WTC11 (cell line): ENCODE results near the gene COPS4. TPM values are rescaled to one million over a fixed set of nuclear protein-coding genes. Genes with fewer than 3 reads are reported as not detected.
A peak's percentile ranks its signal among the peaks of the same experiment; 100 is the strongest.
"Not testable (repeated sequence)": the region's sequence is repeated elsewhere in the genome, so short reads cannot be mapped to it uniquely, and the experiment has no call there.

Experiments
- ATAC-seq: fragments of 200-7000 bp; cut with Tn5 transposase; 2 replicates; pipeline ENCODE4 v1.10.0; 2021; ENCODE audit warnings: mild to moderate bottlenecking, moderate library complexity
- CTCF ChIA-PET: fragments of 300-600 bp; sonication (Branson Sonifier 250); formaldehyde crosslinking; loops from one replicate; lab custom pipeline; 2021; ENCODE audit warnings: antibody characterized with exemption; lab: Charles Lee
- POLR2A ChIA-PET: fragments of 350-600 bp; sonication (Branson Sonifier 250); formaldehyde crosslinking; loops from one replicate; lab custom pipeline; 2021; ENCODE audit warnings: antibody characterized with exemption; lab: Charles Lee
- DNase-seq: peaks from one replicate; pipeline ENCODE4 v3.0.0; 2021; ENCODE audit warnings: low spot score
- H3K27ac Mint-ChIP-seq: 2 replicates; pipeline ENCODE4 v1.8.0; 2021; ENCODE audit warnings: mixed read lengths
- H3K27me3 Mint-ChIP-seq: 2 replicates; pipeline ENCODE4 v1.8.0; 2021; ENCODE audit warnings: low read depth, mild to moderate bottlenecking, moderate library complexity, mixed read lengths
- H3K36me3 Mint-ChIP-seq: 2 replicates; pipeline ENCODE4 v1.8.0; 2021; ENCODE audit warnings: mixed read lengths
- H3K4me1 Mint-ChIP-seq: 2 replicates; pipeline ENCODE4 v1.8.0; 2022; ENCODE audit warnings: mixed read lengths
- H3K4me3 Mint-ChIP-seq: 2 replicates; pipeline ENCODE4 v1.8.0; 2021; ENCODE audit warnings: mild to moderate bottlenecking, moderate library complexity, mixed read lengths
- H3K9me3 Mint-ChIP-seq: 2 replicates; pipeline ENCODE4 v1.8.0; 2021; ENCODE audit warnings: mixed read lengths
- CREM ChIP-seq: sonication (generic); formaldehyde crosslinking; IDR thresholded peaks from 2 replicates; pipeline ENCODE4 v1.8.1; 2022; ENCODE audit warnings: mild to moderate bottlenecking, missing genetic modification reagents, moderate library complexity
- FOXP1 ChIP-seq: sonication (generic); formaldehyde crosslinking; IDR thresholded peaks from 2 replicates; pipeline ENCODE4 v1.8.0; 2022; ENCODE audit warnings: missing genetic modification reagents, mild to moderate bottlenecking, moderate library complexity, borderline replicate concordance
- GTF2I ChIP-seq: fragments of 250-450 bp; sonication (Bioruptor Pico); conservative IDR thresholded peaks from 2 replicates; pipeline ENCODE4 v1.4.0; 2021; ENCODE audit warnings: mild to moderate bottlenecking
- IRF2 ChIP-seq: sonication (generic); formaldehyde crosslinking; IDR thresholded peaks from 2 replicates; pipeline ENCODE4 v1.8.0; 2022; ENCODE audit warnings: low read depth, missing genetic modification reagents, borderline replicate concordance
- KAT7 ChIP-seq: sonication (generic); formaldehyde crosslinking; IDR thresholded peaks from 2 replicates; pipeline ENCODE4 v1.8.1; 2023; ENCODE audit warnings: missing genetic modification reagents, mild to moderate bottlenecking, borderline replicate concordance
- NFATC4 ChIP-seq: fragments of 250-450 bp; sonication (Bioruptor Pico); IDR thresholded peaks from 2 replicates; pipeline ENCODE4 v1.9.0; 2021; ENCODE audit warnings: mild to moderate bottlenecking
- NFYB ChIP-seq: sonication (generic); formaldehyde crosslinking; conservative IDR thresholded peaks from 2 replicates; pipeline ENCODE4 v1.8.0; 2022; ENCODE audit warnings: low read depth, missing genetic modification reagents
- NR3C1 ChIP-seq: sonication (generic); formaldehyde crosslinking; conservative IDR thresholded peaks from 2 replicates; pipeline ENCODE4 v1.8.1; 2023; ENCODE audit warnings: low read depth, mild to moderate bottlenecking, missing genetic modification reagents
- RORB ChIP-seq: fragments of 250-450 bp; sonication (Bioruptor Pico); IDR thresholded peaks from 2 replicates; pipeline ENCODE4 v1.9.0; 2021; ENCODE audit warnings: mild to moderate bottlenecking
- TCF7 ChIP-seq: sonication (generic); formaldehyde crosslinking; IDR thresholded peaks from 2 replicates; pipeline ENCODE4 v1.8.0; 2022; ENCODE audit warnings: mild to moderate bottlenecking, low read depth, missing genetic modification reagents, moderate library complexity
- ZNF423 ChIP-seq: fragments of 250-450 bp; sonication (Bioruptor Pico); IDR thresholded peaks from 2 replicates; pipeline ENCODE4 v2.1.2; 2022; ENCODE audit warnings: mild to moderate bottlenecking, moderate library complexity
- total RNA-seq: library from RNA; stranded (reverse); gene quantifications from 3 replicates; pipeline ENCODE4 v1.2.3, GENCODE V29; 2021
- TF ChIP-seq, protein P1 (sequence below): sonication (generic); formaldehyde crosslinking; IDR thresholded peaks from 2 replicates; pipeline ENCODE4 v1.8.1; 2023; ENCODE audit warnings: mild to moderate bottlenecking, missing genetic modification reagents, borderline replicate concordance
- TF ChIP-seq, protein P2 (sequence below): sonication (generic); formaldehyde crosslinking; conservative IDR thresholded peaks from 2 replicates; pipeline ENCODE4 v1.8.1; 2023; ENCODE audit warnings: mild to moderate bottlenecking, low read depth, missing genetic modification reagents, moderate library complexity
- TF ChIP-seq, protein P3 (sequence below): sonication (generic); formaldehyde crosslinking; IDR thresholded peaks from 2 replicates; pipeline ENCODE4 v1.8.0; 2022; ENCODE audit warnings: mild to moderate bottlenecking, missing genetic modification reagents
- TF ChIP-seq, protein P4 (sequence below): sonication (generic); formaldehyde crosslinking; IDR thresholded peaks from 2 replicates; pipeline ENCODE4 v1.8.1; 2023; ENCODE audit warnings: mild to moderate bottlenecking, missing genetic modification reagents, moderate library complexity
- TF ChIP-seq, protein P5 (sequence below): sonication (generic); formaldehyde crosslinking; IDR thresholded peaks from 2 replicates; pipeline ENCODE4 v1.8.1; 2022; ENCODE audit warnings: mild to moderate bottlenecking, missing genetic modification reagents, moderate library complexity, borderline replicate concordance
- TF ChIP-seq, protein P6 (sequence below): fragments of 250-450 bp; sonication (Bioruptor Pico); IDR thresholded peaks from 2 replicates; pipeline ENCODE4 v1.8.0; 2021; ENCODE audit warnings: mild to moderate bottlenecking

Gene COPS4
- total RNA-seq, 1 experiment from 2014 or later, result 30.9 TPM

DNA sequence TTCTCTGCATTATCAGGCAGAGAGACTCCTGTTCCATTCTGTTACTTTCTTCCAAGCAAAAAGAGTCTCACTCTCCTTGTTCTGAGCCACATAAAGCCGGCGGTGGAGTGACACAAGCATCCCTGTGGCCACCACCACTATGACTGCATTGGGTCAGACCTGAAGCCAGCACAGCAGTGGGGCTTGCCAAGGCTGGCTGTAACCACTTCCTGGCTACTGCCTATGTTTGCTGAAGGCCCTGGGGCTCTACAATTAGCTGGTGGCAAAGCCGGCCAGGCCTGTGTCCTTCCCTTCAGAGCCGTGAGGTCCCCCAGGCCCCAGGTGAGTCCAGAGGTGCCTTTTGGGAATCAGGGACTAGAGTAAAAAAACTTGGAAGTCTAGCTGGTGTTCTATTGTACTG lies 47.8 kb downstream of the COPS4 start:
- no peak for ATAC-seq
- Mint-ChIP-seq H3K9me3 (no peaks in the 10 kb centered on the region), H3K4me3 (no peak overlapping the region), H3K4me1 (no peaks in the 10 kb centered on the region), H3K27me3 (no peaks in the 10 kb centered on the region), H3K36me3 (no peaks in the 10 kb centered on the region), H3K27ac (no peak overlapping the region)
- ChIA-PET CTCF (no interaction called here), POLR2A (interaction anchor here (0.5 kb wide), 1 partner anchor 242 kb away, joined by 4 read pairs; no protein-coding TSS in a partner anchor)
- TF ChIP-seq KAT7 (no peak), TCF7 (CRISPR knock-in tag) (no peak), ZNF423 (CRISPR knock-in tag) (no peak), GTF2I (CRISPR knock-in tag) (no peak), NR3C1 (CRISPR knock-in tag) (no peak), IRF2 (CRISPR knock-in tag) (no peak)
- TF ChIP-seq, protein P1, sequence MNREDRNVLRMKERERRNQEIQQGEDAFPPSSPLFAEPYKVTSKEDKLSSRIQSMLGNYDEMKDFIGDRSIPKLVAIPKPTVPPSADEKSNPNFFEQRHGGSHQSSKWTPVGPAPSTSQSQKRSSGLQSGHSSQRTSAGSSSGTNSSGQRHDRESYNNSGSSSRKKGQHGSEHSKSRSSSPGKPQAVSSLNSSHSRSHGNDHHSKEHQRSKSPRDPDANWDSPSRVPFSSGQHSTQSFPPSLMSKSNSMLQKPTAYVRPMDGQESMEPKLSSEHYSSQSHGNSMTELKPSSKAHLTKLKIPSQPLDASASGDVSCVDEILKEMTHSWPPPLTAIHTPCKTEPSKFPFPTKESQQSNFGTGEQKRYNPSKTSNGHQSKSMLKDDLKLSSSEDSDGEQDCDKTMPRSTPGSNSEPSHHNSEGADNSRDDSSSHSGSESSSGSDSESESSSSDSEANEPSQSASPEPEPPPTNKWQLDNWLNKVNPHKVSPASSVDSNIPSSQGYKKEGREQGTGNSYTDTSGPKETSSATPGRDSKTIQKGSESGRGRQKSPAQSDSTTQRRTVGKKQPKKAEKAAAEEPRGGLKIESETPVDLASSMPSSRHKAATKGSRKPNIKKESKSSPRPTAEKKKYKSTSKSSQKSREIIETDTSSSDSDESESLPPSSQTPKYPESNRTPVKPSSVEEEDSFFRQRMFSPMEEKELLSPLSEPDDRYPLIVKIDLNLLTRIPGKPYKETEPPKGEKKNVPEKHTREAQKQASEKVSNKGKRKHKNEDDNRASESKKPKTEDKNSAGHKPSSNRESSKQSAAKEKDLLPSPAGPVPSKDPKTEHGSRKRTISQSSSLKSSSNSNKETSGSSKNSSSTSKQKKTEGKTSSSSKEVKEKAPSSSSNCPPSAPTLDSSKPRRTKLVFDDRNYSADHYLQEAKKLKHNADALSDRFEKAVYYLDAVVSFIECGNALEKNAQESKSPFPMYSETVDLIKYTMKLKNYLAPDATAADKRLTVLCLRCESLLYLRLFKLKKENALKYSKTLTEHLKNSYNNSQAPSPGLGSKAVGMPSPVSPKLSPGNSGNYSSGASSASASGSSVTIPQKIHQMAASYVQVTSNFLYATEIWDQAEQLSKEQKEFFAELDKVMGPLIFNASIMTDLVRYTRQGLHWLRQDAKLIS (CRISPR knock-in tag), result no peak
- TF ChIP-seq, protein P2, sequence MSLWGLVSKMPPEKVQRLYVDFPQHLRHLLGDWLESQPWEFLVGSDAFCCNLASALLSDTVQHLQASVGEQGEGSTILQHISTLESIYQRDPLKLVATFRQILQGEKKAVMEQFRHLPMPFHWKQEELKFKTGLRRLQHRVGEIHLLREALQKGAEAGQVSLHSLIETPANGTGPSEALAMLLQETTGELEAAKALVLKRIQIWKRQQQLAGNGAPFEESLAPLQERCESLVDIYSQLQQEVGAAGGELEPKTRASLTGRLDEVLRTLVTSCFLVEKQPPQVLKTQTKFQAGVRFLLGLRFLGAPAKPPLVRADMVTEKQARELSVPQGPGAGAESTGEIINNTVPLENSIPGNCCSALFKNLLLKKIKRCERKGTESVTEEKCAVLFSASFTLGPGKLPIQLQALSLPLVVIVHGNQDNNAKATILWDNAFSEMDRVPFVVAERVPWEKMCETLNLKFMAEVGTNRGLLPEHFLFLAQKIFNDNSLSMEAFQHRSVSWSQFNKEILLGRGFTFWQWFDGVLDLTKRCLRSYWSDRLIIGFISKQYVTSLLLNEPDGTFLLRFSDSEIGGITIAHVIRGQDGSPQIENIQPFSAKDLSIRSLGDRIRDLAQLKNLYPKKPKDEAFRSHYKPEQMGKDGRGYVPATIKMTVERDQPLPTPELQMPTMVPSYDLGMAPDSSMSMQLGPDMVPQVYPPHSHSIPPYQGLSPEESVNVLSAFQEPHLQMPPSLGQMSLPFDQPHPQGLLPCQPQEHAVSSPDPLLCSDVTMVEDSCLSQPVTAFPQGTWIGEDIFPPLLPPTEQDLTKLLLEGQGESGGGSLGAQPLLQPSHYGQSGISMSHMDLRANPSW (CRISPR knock-in tag), result no peak
- TF ChIP-seq, protein P3, sequence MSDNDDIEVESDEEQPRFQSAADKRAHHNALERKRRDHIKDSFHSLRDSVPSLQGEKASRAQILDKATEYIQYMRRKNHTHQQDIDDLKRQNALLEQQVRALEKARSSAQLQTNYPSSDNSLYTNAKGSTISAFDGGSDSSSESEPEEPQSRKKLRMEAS, result no peak
- no peak for DNase-seq

DNA sequence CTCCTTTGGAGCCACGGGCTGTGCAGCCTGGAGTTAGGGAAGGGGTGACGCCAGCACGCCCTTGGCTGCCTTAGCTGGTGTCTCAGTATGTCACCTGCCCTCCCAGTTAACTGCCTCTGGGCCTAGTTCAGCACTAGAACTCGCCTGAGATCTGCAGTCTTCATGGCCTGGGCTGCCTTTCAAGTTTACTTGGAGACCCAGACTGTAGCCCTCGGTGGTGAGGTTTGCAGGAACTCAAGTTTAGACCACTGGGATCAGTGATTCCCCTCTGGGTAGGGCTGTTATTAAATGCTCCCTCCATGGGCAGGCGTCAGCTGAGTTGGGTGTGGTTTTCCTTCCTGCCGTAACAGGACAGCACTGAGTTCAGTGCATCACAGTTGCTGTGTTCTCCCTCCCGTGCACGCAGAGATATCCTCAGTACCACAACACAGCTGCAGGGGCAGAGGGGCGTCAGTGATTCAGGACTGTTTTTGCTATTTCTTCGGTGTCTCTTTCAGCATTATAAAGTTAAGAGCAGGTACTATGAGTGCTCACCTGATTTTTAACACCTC lies 49.0 kb downstream of the COPS4 start:
- DNase-seq (no peak), ATAC-seq (peak; percentile 75)
- Mint-ChIP-seq H3K4me1 (no peaks in the 10 kb centered on the region), H3K4me3 (no peak overlapping the region), H3K9me3 (no peaks in the 10 kb centered on the region), H3K27ac (no peak overlapping the region), H3K36me3 (no peaks in the 10 kb centered on the region), H3K27me3 (no peaks in the 10 kb centered on the region)
- POLR2A ChIA-PET, result no interaction called here
- TF ChIP-seq NR3C1 (CRISPR knock-in tag), result no peak
- TF ChIP-seq, protein P4, sequence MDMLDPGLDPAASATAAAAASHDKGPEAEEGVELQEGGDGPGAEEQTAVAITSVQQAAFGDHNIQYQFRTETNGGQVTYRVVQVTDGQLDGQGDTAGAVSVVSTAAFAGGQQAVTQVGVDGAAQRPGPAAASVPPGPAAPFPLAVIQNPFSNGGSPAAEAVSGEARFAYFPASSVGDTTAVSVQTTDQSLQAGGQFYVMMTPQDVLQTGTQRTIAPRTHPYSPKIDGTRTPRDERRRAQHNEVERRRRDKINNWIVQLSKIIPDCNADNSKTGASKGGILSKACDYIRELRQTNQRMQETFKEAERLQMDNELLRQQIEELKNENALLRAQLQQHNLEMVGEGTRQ (CRISPR knock-in tag), result no peak
- TF ChIP-seq, protein P5, sequence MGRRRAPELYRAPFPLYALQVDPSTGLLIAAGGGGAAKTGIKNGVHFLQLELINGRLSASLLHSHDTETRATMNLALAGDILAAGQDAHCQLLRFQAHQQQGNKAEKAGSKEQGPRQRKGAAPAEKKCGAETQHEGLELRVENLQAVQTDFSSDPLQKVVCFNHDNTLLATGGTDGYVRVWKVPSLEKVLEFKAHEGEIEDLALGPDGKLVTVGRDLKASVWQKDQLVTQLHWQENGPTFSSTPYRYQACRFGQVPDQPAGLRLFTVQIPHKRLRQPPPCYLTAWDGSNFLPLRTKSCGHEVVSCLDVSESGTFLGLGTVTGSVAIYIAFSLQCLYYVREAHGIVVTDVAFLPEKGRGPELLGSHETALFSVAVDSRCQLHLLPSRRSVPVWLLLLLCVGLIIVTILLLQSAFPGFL, result no peak
- no peak for TF ChIP-seq RORB (CRISPR knock-in tag)
- TF ChIP-seq FOXP1 (CRISPR knock-in tag), result no peak
- no peak for TF ChIP-seq CREM (CRISPR knock-in tag)
- TF ChIP-seq NFATC4, result no peak
- TF ChIP-seq, protein P6, sequence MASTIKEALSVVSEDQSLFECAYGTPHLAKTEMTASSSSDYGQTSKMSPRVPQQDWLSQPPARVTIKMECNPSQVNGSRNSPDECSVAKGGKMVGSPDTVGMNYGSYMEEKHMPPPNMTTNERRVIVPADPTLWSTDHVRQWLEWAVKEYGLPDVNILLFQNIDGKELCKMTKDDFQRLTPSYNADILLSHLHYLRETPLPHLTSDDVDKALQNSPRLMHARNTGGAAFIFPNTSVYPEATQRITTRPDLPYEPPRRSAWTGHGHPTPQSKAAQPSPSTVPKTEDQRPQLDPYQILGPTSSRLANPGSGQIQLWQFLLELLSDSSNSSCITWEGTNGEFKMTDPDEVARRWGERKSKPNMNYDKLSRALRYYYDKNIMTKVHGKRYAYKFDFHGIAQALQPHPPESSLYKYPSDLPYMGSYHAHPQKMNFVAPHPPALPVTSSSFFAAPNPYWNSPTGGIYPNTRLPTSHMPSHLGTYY (CRISPR knock-in tag), result no peak
- no peak for TF ChIP-seq NFYB (CRISPR knock-in tag)
- CTCF ChIA-PET, result no interaction called here

DNA sequence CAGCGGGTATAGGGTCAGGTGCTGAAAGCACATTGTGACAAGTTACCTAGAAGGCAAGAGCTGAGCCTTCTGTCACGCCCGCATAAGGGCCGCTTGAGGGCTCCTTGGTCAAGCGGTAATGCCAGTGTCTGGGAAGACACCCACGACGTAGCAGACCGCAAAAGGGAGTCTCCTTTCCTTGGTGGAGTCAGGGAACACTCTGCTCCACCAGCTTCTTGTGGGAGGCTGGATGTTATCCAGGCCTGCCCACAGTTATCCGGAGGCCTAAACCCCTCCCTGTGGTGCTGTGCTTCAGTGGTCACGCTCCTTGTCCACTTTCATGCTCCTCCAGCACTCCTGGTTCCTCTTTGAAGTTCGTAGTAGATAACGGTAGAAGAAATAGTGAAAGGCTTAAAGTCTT lies 50.0 kb downstream of the COPS4 start:
- H3K9me3 Mint-ChIP-seq, H3K27ac Mint-ChIP-seq, H3K4me3 Mint-ChIP-seq, CTCF ChIA-PET, DNase-seq, H3K27me3 Mint-ChIP-seq, H3K4me1 Mint-ChIP-seq, H3K36me3 Mint-ChIP-seq, ATAC-seq: not testable (repeated sequence)
- POLR2A ChIA-PET, result interaction anchor here (0.5 kb wide), 1 partner anchor 211 kb away, joined by 5 read pairs; no protein-coding TSS in a partner anchor
